Fibroblast of lung (primary cell): Measurements from ENCODE around the gene MRTFA. TPM values are rescaled to one million over a fixed set of nuclear protein-coding genes. Genes with fewer than 3 reads are reported as not detected.
"Not testable (repeated sequence)": the region's sequence is repeated elsewhere in the genome, so short reads cannot be mapped to it uniquely, and the experiment has no call there.

Experiments used
- DNase-seq, 2 donors: peaks; one replicate each; pipeline versions ENCODE4 v3.0.0 to v3.0.0-alpha.2; 2010; ENCODE audit warnings: low read depth in 2 of 2
- H2AFZ ChIP-seq: 2 replicates; pipeline ENCODE4 v1.5.1; 2012; ENCODE audit warnings: low read length, control low read depth, inconsistent platforms
- H3K27ac ChIP-seq: 2 replicates; pipeline ENCODE4 v1.5.1; 2011; ENCODE audit warnings: low read length, control low read depth; ENCODE audit not compliant: insufficient read depth
- H3K27me3 ChIP-seq: 2 replicates; pipeline ENCODE4 v1.5.1; 2011; ENCODE audit warnings: mild to moderate bottlenecking, low read length; ENCODE audit not compliant: control insufficient read depth, insufficient read depth
- H3K36me3 ChIP-seq: 2 replicates; pipeline ENCODE4 v1.5.1; 2011; ENCODE audit warnings: low read length; ENCODE audit not compliant: control insufficient read depth, insufficient read depth
- H3K4me1 ChIP-seq: 2 replicates; pipeline ENCODE4 v1.5.1; 2011; ENCODE audit warnings: low read length; ENCODE audit not compliant: control insufficient read depth, insufficient read depth; ENCODE audit errors: extremely low read depth
- H3K4me2 ChIP-seq: 2 replicates; pipeline ENCODE4 v1.5.1; 2011; ENCODE audit warnings: low read length, control low read depth; ENCODE audit not compliant: insufficient read depth; ENCODE audit errors: extremely low read depth
- H3K4me3 ChIP-seq, 4 experiments: fragments of 200-600 bp in 1 of 4; sonication (generic) in 1 of 4; replicated peaks in 1 of 4; 2 replicates each; pipeline ENCODE4 v1.5.1; 2011 to 2016; ENCODE audit warnings: low read length in 4 of 4, low read depth in 3 of 4, mild to moderate bottlenecking in 3 of 4, control low read depth in 2 of 4, inconsistent platforms in 1 of 4, mixed read lengths in 1 of 4; ENCODE audit not compliant: insufficient read depth in 1 of 4; ENCODE audit errors: control extremely low read depth in 1 of 4
- H3K79me2 ChIP-seq: 2 replicates; pipeline ENCODE4 v1.5.1; 2012; ENCODE audit warnings: mild to moderate bottlenecking, low read length, inconsistent platforms; ENCODE audit not compliant: control insufficient read depth, insufficient read depth
- H3K9ac ChIP-seq: 2 replicates; pipeline ENCODE4 v1.5.1; 2011; ENCODE audit warnings: mild to moderate bottlenecking, low read length, control low read depth; ENCODE audit not compliant: insufficient read depth
- H3K9me3 ChIP-seq: 2 replicates; pipeline ENCODE4 v1.5.1; 2012; ENCODE audit warnings: low read depth, low read length; ENCODE audit not compliant: control insufficient read depth, insufficient read depth
- H4K20me1 ChIP-seq: 2 replicates; pipeline ENCODE4 v1.5.1; 2011; ENCODE audit warnings: low read length; ENCODE audit not compliant: control insufficient read depth, insufficient read depth; ENCODE audit errors: extremely low read depth
- EZH2 ChIP-seq: IDR thresholded peaks from 2 replicates; pipeline ENCODE4 v1.5.1; 2012; ENCODE audit warnings: low read length, control low read depth, mild to moderate bottlenecking; ENCODE audit errors: missing control alignments
- polyA plus RNA-seq, 2 donors: library from polyadenylated mRNA; depleted of rRNA in 1 of 2; stranded (reverse) in 1 of 2; unstranded in 1 of 2; fragments of >200 nt; gene quantifications; 2 replicates each; pipeline ENCODE4 v1.2.1, GENCODE V29; 2011 to 2012; ENCODE audit warnings: missing spikeins in 1 of 2
- total RNA-seq: library from RNA; depleted of rRNA; stranded (reverse); fragments of >200 nt; gene quantifications from 2 replicates; pipeline ENCODE4 v1.2.1, GENCODE V29; 2014
- TF ChIP-seq, protein P1 (sequence below), 2 donors: IDR thresholded peaks in 1 of 2; conservative IDR thresholded peaks in 1 of 2; 1 replicate in 1 of 2; 2 replicates in 1 of 2; pipeline ENCODE4 v1.5.1; 2011 to 2012; ENCODE audit warnings: low read length in 2 of 2, control low read depth in 1 of 2, inconsistent platforms in 1 of 2, low read depth in 1 of 2, mild to moderate bottlenecking in 1 of 2

MRTFA gene
- total and polyA plus RNA-seq, 2 donors (not counting 1 experiment from before 2014, with no cell fraction given), result 7.6 to 23.0 TPM

DNA sequence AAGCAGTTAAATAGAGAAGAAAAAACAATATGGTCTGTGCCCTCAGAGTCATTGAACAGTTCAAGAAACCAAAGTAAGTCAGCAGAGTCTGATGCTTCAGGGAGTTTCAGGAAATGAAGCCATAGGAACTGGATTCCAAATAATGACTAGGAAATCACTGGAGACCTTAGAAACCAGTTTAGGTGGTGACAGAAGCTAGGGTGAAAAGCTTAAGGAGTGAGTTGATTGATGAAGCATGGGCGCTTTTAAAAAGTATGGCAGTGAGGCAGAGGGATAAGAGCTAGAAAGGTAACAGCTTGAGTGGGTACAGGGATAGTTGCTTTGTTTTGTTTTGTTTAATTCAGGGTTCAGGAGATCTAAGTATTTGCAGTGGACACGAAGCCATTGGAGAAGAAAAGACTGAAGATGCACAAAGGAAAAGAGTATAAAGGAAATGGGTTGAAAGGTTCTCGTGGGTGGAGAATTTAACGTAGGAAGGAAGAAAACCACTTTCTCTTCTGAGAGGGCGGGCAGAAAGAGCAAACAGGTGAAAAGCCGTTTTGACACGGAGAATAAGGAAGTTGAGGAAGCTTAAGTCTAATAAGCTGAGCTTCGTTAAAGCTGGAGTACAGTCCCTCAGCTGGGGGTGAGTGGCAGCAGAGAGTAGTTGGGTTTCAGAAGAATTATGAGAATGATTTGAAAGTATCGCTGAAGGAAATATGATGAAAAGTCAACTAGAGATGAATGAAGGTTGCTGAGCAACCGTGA, 251.3 kb downstream of the MRTFA start:
- H3K4me3 ChIP-seq, result no peak overlapping the region
- no peak overlapping the region for H2AFZ ChIP-seq
- no peak overlapping the region for H3K9ac ChIP-seq
- H3K9me3 ChIP-seq, result no peaks in the 10 kb centered on the region
- H3K79me2 ChIP-seq, result peaks cover 4% of the 10 kb centered on the region
- no peak for TF ChIP-seq EZH2
- TF ChIP-seq, protein P1, sequence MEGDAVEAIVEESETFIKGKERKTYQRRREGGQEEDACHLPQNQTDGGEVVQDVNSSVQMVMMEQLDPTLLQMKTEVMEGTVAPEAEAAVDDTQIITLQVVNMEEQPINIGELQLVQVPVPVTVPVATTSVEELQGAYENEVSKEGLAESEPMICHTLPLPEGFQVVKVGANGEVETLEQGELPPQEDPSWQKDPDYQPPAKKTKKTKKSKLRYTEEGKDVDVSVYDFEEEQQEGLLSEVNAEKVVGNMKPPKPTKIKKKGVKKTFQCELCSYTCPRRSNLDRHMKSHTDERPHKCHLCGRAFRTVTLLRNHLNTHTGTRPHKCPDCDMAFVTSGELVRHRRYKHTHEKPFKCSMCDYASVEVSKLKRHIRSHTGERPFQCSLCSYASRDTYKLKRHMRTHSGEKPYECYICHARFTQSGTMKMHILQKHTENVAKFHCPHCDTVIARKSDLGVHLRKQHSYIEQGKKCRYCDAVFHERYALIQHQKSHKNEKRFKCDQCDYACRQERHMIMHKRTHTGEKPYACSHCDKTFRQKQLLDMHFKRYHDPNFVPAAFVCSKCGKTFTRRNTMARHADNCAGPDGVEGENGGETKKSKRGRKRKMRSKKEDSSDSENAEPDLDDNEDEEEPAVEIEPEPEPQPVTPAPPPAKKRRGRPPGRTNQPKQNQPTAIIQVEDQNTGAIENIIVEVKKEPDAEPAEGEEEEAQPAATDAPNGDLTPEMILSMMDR (conservative IDR thresholded peaks at IDR 0.05 in 1 of 2, IDR thresholded peaks at IDR 0.05 in 1 of 2; ENCODE audit: low read depth in 1 of 2, low read length in 2 of 2), result no peak
- no peak overlapping the region for H3K4me2 ChIP-seq
- DNase-seq, result no peak
- no peaks in the 10 kb centered on the region for H4K20me1 ChIP-seq
- no peak overlapping the region for H3K27ac ChIP-seq
- no peaks in the 10 kb centered on the region for H3K4me1 ChIP-seq
- no peaks in the 10 kb centered on the region for H3K36me3 ChIP-seq
- H3K27me3 ChIP-seq, result no peaks in the 10 kb centered on the region

- Histone ChIP-seq H3K9me3 (no peaks in the 10 kb centered on the region), H3K4me1 (no peaks in the 10 kb centered on the region), H3K9ac (no peak overlapping the region), H3K79me2 (peaks cover 9% of the 10 kb centered on the region), H3K4me3 (no peak overlapping the region), H3K27ac (peak overlapping the region; percentile 15), H3K4me2 (no peak overlapping the region), H2AFZ (no peak overlapping the region), H4K20me1 (no peaks in the 10 kb centered on the region), H3K36me3 (no peaks in the 10 kb centered on the region), H3K27me3 (no peaks in the 10 kb centered on the region)
- TF ChIP-seq, protein P1 (conservative IDR thresholded peaks at IDR 0.05 in 1 of 2, IDR thresholded peaks at IDR 0.05 in 1 of 2; ENCODE audit: low read depth in 1 of 2, low read length in 2 of 2), result no peak
- no peak for TF ChIP-seq EZH2
- peak; percentile 54 to 82 for DNase-seq
Observed at GRCh38 chr22:40383905-40384304, 252.6 kb downstream of the MRTFA start.

- Histone ChIP-seq H4K20me1 (no peaks in the 10 kb centered on the region), H3K4me2 (no peak overlapping the region), H3K9me3 (no peaks in the 10 kb centered on the region), H3K27me3 (no peaks in the 10 kb centered on the region), H3K27ac (no peak overlapping the region), H3K79me2 (peaks cover 18% of the 10 kb centered on the region), H3K4me1 (peaks cover 3% of the 10 kb centered on the region), H3K36me3 (no peaks in the 10 kb centered on the region), H3K4me3 (no peak overlapping the region), H3K9ac (no peak overlapping the region), H2AFZ (no peak overlapping the region)
- DNase-seq, result no peak
- TF ChIP-seq EZH2, result no peak
- TF ChIP-seq, protein P1 (conservative IDR thresholded peaks at IDR 0.05 in 1 of 2, IDR thresholded peaks at IDR 0.05 in 1 of 2; ENCODE audit: low read depth in 1 of 2, low read length in 2 of 2), result no peak
Observed at GRCh38 chr22:40381461-40381860, 255.1 kb downstream of the MRTFA start.

GRCh38 chr22:40378448-40378847, 258.1 kb downstream of the MRTFA start:
- not testable (repeated sequence) for H3K9me3 ChIP-seq, H2AFZ ChIP-seq, H3K27me3 ChIP-seq, DNase-seq, H3K4me2 ChIP-seq, H3K9ac ChIP-seq, H3K27ac ChIP-seq, H4K20me1 ChIP-seq, H3K36me3 ChIP-seq, H3K4me1 ChIP-seq, H3K4me3 ChIP-seq
- H3K79me2 ChIP-seq, result peaks cover 21% of the 10 kb centered on the region
